GM23338 (cell line): ENCODE data around the gene NKAIN2. TPM values are rescaled to one million over a fixed set of nuclear protein-coding genes. Genes with fewer than 3 reads are reported as not detected.

Source experiments
- CREB1 ChIP-seq: fragments of 250-450 bp; sonication (Bioruptor Pico); IDR thresholded peaks from 2 replicates; pipeline ENCODE4 v1.5.0; 2020; ENCODE audit warnings: low read depth, mild to moderate bottlenecking, moderate library complexity
- JUNB ChIP-seq: IDR thresholded peaks from one replicate; pipeline ENCODE4 v1.6.1; 2016; ENCODE audit warnings: antibody characterized with exemption; ENCODE audit not compliant: unreplicated experiment
- POLR2AphosphoS5 ChIP-seq: IDR thresholded peaks from 2 replicates; pipeline ENCODE4 v1.6.1; 2016; ENCODE audit warnings: antibody characterized with exemption, low read depth
- STAT1 ChIP-seq: IDR thresholded peaks from one replicate; pipeline ENCODE4 v1.6.1; 2016; ENCODE audit warnings: antibody characterized with exemption; ENCODE audit not compliant: unreplicated experiment
- ZNF114 ChIP-seq: fragments of 250-450 bp; sonication (Bioruptor Pico); IDR thresholded peaks from 2 replicates; pipeline ENCODE4 v1.5.0; 2020; ENCODE audit warnings: mild to moderate bottlenecking, moderate library complexity
- ZNF331 ChIP-seq: fragments of 250-450 bp; sonication (Bioruptor Pico); IDR thresholded peaks from 2 replicates; pipeline ENCODE4 v1.5.0; 2020; ENCODE audit warnings: low read depth, mild to moderate bottlenecking, moderate library complexity
- polyA plus RNA-seq: library from polyadenylated mRNA; unstranded; fragments of >200 nt; fragmentation: Nextera tagmentation; extraction: Ambion mirVana; gene quantifications from 2 replicates; pipeline ENCODE4 v1.2.1, GENCODE V29; 2016
- total RNA-seq: library from RNA; depleted of rRNA; stranded (reverse); fragments of >200 nt; shearing (Covaris generic); gene quantifications from 2 replicates; pipeline ENCODE4 v1.2.3, GENCODE V29; 2014
- TF ChIP-seq, protein P1 (sequence below): fragments of 250-450 bp; sonication (Bioruptor Pico); IDR thresholded peaks from 2 replicates; pipeline ENCODE4 v1.5.0; 2020; ENCODE audit warnings: mild to moderate bottlenecking, moderate library complexity
- TF ChIP-seq, protein P2 (sequence below), 2 experiments: fragments of 200-600 bp in 1 of 2; sonication (generic) in 1 of 2; conservative IDR thresholded peaks; 2 replicates each; pipeline versions ENCODE4 v1.5.1 to v1.6.1; 2016 to 2017; ENCODE audit warnings: antibody characterized with exemption in 2 of 2, low read depth in 2 of 2, mild to moderate bottlenecking in 2 of 2, moderate library complexity in 1 of 2
- TF ChIP-seq, protein P3 (sequence below): IDR thresholded peaks from one replicate; pipeline ENCODE4 v1.6.1; 2018; ENCODE audit warnings: antibody characterized with exemption; ENCODE audit not compliant: unreplicated experiment

Gene NKAIN2
- total and polyA plus RNA-seq, 2 experiments from 2014 or later: 0.39 to 1.1 TPM

DNA sequence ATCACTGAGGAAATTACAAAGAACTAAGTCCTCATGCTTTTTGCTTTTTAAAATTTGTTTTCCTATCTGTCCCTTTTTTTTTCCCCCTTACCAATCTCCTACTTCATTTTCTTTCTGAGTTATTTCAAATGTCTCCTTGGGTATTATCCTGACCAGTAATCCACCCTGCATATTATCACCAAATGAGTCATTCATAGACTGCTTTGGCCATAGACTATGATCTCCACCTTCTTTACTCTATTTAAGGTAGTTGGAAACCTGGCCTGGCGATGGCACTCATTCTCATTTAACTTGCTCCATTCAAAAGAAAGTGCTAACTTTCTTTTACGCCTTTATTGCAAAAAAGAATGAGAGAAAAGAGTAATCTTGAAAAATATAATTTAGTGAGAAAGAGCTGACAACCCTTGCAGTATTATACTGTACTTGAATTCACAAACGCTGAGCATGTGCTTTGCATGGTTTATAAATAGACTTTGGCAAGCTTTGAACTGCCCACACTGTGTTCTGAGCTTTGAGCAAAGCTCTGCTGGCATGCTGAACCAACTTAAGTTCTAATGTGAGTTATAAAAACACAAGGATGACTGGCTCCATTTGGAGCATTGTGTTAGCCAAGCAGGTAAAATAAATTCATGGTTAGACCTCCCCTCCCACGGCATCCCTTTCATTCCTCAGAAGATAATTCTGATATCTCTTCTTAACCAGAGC, 198.9 kb downstream of the NKAIN2 start (continued):
- TF ChIP-seq, protein P1, sequence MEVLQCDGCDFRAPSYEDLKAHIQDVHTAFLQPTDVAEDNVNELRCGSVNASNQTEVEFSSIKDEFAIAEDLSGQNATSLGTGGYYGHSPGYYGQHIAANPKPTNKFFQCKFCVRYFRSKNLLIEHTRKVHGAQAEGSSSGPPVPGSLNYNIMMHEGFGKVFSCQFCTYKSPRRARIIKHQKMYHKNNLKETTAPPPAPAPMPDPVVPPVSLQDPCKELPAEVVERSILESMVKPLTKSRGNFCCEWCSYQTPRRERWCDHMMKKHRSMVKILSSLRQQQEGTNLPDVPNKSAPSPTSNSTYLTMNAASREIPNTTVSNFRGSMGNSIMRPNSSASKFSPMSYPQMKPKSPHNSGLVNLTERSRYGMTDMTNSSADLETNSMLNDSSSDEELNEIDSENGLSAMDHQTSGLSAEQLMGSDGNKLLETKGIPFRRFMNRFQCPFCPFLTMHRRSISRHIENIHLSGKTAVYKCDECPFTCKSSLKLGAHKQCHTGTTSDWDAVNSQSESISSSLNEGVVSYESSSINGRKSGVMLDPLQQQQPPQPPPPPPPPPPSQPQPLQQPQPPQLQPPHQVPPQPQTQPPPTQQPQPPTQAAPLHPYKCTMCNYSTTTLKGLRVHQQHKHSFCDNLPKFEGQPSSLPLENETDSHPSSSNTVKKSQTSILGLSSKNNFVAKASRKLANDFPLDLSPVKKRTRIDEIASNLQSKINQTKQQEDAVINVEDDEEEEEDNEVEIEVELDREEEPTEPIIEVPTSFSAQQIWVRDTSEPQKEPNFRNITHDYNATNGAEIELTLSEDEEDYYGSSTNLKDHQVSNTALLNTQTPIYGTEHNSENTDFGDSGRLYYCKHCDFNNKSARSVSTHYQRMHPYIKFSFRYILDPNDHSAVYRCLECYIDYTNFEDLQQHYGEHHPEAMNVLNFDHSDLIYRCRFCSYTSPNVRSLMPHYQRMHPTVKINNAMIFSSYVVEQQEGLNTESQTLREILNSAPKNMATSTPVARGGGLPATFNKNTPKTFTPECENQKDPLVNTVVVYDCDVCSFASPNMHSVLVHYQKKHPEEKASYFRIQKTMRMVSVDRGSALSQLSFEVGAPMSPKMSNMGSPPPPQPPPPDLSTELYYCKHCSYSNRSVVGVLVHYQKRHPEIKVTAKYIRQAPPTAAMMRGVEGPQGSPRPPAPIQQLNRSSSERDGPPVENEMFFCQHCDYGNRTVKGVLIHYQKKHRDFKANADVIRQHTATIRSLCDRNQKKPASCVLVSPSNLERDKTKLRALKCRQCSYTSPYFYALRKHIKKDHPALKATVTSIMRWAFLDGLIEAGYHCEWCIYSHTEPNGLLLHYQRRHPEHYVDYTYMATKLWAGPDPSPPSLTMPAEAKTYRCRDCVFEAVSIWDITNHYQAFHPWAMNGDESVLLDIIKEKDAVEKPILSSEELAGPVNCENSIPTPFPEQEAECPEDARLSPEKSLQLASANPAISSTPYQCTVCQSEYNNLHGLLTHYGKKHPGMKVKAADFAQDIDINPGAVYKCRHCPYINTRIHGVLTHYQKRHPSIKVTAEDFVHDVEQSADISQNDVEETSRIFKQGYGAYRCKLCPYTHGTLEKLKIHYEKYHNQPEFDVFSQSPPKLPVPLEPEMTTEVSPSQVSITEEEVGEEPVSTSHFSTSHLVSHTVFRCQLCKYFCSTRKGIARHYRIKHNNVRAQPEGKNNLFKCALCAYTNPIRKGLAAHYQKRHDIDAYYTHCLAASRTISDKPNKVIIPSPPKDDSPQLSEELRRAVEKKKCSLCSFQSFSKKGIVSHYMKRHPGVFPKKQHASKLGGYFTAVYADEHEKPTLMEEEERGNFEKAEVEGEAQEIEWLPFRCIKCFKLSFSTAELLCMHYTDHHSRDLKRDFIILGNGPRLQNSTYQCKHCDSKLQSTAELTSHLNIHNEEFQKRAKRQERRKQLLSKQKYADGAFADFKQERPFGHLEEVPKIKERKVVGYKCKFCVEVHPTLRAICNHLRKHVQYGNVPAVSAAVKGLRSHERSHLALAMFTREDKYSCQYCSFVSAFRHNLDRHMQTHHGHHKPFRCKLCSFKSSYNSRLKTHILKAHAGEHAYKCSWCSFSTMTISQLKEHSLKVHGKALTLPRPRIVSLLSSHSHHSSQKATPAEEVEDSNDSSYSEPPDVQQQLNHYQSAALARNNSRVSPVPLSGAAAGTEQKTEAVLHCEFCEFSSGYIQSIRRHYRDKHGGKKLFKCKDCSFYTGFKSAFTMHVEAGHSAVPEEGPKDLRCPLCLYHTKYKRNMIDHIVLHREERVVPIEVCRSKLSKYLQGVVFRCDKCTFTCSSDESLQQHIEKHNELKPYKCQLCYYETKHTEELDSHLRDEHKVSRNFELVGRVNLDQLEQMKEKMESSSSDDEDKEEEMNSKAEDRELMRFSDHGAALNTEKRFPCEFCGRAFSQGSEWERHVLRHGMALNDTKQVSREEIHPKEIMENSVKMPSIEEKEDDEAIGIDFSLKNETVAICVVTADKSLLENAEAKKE (CRISPR knock-in tag): no peak
- TF ChIP-seq ZNF114: no peak
- TF ChIP-seq, protein P2, sequence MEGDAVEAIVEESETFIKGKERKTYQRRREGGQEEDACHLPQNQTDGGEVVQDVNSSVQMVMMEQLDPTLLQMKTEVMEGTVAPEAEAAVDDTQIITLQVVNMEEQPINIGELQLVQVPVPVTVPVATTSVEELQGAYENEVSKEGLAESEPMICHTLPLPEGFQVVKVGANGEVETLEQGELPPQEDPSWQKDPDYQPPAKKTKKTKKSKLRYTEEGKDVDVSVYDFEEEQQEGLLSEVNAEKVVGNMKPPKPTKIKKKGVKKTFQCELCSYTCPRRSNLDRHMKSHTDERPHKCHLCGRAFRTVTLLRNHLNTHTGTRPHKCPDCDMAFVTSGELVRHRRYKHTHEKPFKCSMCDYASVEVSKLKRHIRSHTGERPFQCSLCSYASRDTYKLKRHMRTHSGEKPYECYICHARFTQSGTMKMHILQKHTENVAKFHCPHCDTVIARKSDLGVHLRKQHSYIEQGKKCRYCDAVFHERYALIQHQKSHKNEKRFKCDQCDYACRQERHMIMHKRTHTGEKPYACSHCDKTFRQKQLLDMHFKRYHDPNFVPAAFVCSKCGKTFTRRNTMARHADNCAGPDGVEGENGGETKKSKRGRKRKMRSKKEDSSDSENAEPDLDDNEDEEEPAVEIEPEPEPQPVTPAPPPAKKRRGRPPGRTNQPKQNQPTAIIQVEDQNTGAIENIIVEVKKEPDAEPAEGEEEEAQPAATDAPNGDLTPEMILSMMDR (conservative IDR thresholded peaks at IDR 0.05; ENCODE audit: low read depth in 2 of 2): no peak
- no peak for TF ChIP-seq POLR2AphosphoS5
- no peak for TF ChIP-seq CREB1 (CRISPR knock-in tag)
- TF ChIP-seq ZNF331 (CRISPR knock-in tag): no peak
- TF ChIP-seq, protein P3, sequence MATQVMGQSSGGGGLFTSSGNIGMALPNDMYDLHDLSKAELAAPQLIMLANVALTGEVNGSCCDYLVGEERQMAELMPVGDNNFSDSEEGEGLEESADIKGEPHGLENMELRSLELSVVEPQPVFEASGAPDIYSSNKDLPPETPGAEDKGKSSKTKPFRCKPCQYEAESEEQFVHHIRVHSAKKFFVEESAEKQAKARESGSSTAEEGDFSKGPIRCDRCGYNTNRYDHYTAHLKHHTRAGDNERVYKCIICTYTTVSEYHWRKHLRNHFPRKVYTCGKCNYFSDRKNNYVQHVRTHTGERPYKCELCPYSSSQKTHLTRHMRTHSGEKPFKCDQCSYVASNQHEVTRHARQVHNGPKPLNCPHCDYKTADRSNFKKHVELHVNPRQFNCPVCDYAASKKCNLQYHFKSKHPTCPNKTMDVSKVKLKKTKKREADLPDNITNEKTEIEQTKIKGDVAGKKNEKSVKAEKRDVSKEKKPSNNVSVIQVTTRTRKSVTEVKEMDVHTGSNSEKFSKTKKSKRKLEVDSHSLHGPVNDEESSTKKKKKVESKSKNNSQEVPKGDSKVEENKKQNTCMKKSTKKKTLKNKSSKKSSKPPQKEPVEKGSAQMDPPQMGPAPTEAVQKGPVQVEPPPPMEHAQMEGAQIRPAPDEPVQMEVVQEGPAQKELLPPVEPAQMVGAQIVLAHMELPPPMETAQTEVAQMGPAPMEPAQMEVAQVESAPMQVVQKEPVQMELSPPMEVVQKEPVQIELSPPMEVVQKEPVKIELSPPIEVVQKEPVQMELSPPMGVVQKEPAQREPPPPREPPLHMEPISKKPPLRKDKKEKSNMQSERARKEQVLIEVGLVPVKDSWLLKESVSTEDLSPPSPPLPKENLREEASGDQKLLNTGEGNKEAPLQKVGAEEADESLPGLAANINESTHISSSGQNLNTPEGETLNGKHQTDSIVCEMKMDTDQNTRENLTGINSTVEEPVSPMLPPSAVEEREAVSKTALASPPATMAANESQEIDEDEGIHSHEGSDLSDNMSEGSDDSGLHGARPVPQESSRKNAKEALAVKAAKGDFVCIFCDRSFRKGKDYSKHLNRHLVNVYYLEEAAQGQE: no peak
- TF ChIP-seq JUNB: no peak
- TF ChIP-seq STAT1: no peak
